NCI-H226 (cell line): Measurements from ENCODE around the gene MUC5AC.
"Not testable (repeated sequence)": the region's sequence is repeated elsewhere in the genome, so short reads cannot be mapped to it uniquely, and the experiment has no call there.

Experiments
- DNase-seq: peaks from one replicate; pipeline ENCODE4 v3.0.0-alpha.2; 2015

The MUC5AC gene

DNA sequence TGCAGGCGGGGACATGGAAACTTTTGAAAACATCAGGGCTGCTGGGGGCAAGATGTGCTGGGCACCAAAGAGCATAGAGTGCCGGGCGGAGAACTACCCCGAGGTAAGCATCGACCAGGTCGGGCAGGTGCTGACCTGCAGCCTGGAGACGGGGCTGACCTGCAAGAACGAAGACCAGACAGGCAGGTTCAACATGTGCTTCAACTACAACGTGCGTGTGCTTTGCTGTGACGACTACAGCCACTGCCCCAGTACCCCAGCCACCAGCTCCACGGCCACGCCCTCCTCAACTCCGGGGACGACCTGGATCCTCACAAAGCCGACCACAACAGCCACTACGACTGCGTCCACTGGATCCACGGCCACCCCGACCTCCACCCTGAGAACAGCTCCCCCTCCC is 84.5 kb downstream of the MUC5AC start:
- no peak for DNase-seq

DNA sequence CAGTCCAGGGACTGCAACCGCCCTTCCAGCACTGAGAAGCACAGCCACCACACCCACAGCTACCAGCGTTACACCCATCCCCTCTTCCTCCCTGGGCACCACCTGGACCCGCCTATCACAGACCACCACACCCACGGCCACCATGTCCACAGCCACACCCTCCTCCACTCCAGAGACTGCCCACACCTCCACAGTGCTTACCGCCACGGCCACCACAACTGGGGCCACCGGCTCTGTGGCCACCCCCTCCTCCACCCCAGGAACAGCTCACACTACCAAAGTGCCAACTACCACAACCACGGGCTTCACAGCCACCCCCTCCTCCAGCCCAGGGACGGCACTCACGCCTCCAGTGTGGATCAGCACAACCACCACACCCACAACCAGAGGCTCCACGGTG is 85.0 kb downstream of the MUC5AC start:
- not testable (repeated sequence) for DNase-seq

DNA sequence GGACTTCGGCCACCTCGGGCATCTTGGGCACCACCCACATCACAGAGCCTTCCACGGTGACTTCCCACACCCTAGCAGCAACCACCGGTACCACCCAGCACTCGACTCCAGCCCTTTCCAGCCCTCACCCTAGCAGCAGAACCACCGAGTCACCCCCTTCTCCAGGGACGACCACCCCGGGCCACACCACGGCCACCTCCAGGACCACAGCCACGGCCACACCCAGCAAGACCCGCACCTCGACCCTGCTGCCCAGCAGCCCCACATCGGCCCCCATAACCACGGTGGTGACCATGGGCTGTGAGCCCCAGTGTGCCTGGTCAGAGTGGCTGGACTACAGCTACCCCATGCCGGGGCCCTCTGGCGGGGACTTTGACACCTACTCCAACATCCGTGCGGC is 85.8 kb downstream of the MUC5AC start:
- not testable (repeated sequence) for DNase-seq

DNA sequence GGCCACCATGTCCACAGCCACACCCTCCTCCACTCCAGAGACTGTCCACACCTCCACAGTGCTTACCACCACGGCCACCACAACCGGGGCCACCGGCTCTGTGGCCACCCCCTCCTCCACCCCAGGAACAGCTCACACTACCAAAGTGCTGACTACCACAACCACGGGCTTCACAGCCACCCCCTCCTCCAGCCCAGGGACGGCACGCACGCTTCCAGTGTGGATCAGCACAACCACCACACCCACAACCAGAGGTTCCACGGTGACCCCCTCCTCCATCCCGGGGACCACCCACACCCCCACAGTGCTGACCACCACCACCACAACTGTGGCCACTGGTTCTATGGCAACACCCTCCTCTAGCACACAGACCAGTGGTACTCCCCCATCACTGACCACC is 86.8 kb downstream of the MUC5AC start:
- not testable (repeated sequence) for DNase-seq

DNA sequence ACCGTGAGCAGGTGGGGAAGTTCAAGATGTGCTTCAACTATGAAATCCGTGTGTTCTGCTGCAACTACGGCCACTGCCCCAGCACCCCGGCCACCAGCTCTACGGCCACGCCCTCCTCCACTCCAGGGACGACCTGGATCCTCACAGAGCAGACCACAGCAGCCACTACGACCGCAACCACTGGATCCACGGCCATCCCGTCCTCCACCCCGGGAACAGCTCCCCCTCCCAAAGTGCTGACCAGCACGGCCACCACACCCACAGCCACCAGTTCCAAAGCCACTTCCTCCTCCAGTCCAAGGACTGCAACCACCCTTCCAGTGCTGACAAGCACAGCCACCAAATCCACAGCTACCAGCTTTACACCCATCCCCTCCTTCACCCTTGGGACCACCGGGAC is 88.0 kb downstream of the MUC5AC start:
- DNase-seq = not testable (repeated sequence)

DNA sequence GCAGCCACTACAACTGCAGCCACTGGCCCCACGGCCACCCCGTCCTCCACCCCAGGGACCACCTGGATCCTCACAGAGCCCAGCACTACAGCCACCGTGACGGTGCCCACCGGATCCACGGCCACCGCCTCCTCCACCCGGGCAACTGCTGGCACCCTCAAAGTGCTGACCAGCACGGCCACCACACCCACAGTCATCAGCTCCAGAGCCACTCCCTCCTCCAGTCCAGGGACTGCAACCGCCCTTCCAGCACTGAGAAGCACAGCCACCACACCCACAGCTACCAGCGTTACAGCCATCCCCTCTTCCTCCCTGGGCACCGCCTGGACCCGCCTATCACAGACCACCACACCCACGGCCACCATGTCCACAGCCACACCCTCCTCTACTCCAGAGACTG is 88.5 kb downstream of the MUC5AC start:
- DNase-seq = not testable (repeated sequence)

DNA sequence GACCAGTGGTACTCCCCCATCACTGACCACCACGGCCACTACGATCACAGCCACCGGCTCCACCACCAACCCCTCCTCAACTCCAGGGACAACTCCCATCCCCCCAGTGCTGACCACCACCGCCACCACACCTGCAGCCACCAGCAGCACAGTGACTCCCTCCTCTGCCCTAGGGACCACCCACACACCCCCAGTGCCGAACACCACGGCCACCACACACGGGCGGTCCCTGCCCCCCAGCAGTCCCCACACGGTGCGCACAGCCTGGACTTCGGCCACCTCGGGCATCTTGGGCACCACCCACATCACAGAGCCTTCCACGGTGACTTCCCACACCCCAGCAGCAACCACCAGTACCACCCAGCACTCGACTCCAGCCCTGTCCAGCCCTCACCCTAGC is 89.3 kb downstream of the MUC5AC start:
- DNase-seq = not testable (repeated sequence)

DNA sequence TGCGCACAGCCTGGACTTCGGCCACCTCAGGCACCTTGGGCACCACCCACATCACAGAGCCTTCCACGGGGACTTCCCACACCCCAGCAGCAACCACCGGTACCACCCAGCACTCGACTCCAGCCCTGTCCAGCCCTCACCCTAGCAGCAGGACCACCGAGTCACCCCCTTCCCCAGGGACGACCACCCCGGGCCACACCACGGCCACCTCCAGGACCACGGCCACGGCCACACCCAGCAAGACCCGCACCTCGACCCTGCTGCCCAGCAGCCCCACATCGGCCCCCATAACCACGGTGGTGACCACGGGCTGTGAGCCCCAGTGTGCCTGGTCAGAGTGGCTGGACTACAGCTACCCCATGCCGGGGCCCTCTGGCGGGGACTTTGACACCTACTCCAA is 91.2 kb downstream of the MUC5AC start:
- DNase-seq = not testable (repeated sequence)

DNA sequence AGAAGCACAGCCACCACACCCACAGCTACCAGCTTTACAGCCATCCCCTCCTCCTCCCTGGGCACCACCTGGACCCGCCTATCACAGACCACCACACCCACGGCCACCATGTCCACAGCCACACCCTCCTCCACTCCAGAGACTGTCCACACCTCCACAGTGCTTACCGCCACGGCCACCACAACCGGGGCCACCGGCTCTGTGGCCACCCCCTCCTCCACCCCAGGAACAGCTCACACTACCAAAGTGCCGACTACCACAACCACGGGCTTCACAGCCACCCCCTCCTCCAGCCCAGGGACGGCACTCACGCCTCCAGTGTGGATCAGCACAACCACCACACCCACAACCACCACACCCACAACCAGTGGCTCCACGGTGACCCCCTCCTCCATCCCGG is 92.7 kb downstream of the MUC5AC start:
- not testable (repeated sequence) for DNase-seq
